ENCODE results near the gene CYP2R1.

The CYP2R1 gene, protein sequence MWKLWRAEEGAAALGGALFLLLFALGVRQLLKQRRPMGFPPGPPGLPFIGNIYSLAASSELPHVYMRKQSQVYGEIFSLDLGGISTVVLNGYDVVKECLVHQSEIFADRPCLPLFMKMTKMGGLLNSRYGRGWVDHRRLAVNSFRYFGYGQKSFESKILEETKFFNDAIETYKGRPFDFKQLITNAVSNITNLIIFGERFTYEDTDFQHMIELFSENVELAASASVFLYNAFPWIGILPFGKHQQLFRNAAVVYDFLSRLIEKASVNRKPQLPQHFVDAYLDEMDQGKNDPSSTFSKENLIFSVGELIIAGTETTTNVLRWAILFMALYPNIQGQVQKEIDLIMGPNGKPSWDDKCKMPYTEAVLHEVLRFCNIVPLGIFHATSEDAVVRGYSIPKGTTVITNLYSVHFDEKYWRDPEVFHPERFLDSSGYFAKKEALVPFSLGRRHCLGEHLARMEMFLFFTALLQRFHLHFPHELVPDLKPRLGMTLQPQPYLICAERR

DNA sequence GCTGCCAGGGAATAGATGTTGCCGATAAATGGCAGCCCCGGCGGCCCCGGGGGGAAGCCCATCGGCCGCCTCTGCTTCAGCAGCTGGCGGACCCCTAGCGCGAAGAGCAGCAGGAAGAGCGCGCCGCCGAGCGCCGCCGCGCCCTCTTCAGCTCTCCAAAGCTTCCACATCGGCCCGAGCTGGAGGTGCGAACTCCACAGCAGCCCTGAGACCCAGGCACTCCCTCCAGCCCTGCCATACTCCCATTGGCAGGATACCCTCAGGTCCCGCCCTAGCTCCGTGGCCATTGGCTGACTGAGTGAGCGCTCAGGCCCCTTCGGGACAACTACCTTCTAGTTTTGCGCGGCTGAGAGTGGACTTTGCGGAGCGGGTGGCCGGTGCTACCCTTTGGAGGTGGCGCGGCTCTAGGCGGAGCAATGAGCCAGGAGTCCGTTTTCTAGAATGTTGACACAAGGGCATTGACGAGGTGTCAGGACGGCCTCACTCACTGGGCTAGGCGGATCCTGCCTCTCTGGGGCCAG, at the start of gene CYP2R1:
TSS of gene CYP2R1 (minus strand) at position 196 of the 521 bp plus-strand sequence. CDS start at position 170, 26 bp downstream.
- DNase-seq (ENCODE audit: low spot score): peak; percentile 89

DNA sequence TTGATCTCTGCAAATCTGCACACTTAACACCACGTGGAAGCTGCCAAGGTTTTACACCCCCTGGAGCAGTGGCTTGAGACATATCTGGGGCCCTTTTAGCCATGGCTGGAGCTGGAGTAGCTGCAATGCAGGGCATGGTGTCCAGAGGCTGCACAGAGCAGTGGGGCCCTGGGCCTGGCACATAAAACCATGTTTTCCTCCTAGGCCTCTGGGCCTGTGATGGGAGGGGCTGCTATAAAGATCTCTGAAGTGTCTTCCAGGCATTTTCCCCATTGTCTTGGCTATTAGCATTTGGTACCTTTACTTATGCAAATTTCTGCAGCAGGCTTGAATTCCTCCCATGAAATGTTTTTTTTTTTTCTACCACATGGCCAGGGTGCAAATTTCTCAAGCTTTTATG, 46.9 kb upstream of the CYP2R1 start:
- no peak for DNase-seq (ENCODE audit: low spot score)

DNA sequence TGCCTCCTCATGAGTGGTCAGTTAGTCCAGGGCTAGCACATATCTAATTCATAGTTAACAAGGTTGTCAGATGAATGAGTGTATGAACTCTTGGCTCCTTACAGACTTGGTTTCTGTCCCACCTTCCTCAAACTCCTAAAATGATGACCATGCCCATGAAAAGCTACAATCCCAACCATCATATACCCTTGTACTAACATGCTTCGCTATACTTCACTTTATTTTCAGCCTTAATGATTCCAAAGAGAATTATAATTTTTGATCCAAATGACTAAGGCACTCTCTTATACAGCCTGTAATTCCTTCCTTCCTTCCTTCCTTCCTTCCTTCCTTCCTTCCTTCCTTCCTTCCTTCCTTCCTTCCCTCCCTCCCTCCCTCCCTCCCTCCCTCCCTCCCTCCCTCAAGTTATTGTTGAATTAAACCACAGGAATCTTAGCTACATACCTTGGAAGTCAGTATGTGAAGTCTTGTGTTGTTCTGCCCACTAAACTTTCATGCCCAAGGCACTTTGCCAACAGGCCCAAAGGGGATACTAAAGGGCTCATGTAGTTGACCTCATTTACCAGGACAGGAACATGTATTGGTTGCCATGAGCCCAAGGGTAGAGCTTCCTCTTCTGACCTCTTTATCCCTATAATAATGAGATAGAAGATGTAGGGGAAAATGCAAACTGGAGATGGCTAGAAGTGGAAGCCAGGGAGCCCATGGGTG, 42.8 kb upstream of the CYP2R1 start:
- DNase-seq (ENCODE audit: low spot score): no peak

DNA sequence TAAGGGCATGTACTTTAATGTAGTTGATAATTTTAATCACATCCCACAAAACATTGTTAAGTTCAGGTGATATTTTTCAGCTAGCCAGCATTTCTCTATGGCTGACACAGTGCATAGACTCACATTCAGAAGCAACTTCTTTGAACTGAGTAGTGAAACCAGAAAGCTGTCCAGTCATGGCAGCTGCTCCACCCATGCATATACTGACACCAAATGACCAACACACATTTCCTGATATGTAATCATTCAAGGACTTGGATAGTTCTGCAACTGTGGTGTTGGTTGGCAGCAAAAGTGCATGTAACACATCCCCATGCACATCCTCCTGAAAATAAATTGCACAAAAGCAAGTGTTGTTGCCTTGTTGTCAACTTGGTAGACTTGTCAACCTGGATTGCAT, 40.4 kb upstream of the CYP2R1 start:
- DNase-seq (ENCODE audit: low spot score): no peak

DNA sequence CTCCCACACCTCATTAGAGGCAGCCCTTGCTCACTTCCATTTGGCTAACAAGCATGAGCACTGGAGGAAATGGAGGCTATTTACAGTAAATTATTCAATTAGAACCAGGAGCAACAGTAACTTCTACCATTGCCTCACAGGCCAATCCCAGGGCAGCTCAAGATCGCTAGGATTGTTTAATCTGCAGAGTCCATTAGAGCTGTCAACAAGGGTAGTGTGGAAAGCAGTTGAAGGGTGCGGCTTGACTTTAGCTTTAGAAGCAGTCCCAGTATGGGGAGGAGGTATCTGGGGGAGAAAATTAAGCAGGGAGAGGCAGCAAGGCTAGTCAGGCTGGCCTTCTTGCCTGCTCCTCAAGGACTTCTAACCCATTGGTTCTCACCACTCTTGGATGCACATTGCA, 38.3 kb upstream of the CYP2R1 start:
- DNase-seq (ENCODE audit: low spot score): no peak

DNA sequence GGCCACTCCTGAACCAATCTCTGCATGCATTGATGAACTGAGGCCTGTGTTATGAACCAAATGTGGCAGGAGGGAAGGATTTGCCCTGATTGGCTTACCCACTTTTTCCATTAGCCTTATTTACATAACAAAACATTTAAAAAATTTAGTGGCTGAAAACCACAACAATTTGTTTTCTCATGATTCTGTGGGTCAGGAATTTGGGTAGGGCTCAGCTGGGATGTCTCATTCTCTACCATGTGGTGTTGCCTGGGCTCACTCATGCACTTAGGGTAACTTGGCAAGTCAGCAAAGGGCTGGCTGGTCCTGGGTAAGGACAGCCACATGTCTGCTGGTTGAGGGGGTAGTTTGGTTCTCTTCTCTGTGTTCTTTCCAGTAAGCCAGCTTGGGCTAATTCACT, 35.1 kb upstream of the CYP2R1 start:
- DNase-seq (ENCODE audit: low spot score): no peak

DNA sequence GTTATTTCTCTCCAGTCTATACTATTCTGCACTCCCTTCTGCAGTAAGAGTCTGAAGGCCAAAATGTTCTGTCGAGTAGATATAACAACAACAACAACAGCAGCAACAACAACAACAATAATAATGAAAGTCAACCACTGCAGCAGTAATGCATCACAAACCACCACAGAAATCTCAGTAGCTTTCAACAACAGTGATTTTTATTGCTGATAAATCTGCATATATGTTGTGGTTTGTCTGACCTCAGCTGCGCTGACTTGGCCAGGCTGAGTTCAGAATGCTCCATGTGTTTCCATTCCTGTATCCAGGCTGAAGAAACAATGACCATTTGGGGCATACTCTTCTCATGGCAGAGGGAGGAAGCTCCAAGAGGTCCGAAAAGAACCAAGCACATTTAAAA, 32.3 kb upstream of the CYP2R1 start:
- no peak for DNase-seq (ENCODE audit: low spot score)

DNA sequence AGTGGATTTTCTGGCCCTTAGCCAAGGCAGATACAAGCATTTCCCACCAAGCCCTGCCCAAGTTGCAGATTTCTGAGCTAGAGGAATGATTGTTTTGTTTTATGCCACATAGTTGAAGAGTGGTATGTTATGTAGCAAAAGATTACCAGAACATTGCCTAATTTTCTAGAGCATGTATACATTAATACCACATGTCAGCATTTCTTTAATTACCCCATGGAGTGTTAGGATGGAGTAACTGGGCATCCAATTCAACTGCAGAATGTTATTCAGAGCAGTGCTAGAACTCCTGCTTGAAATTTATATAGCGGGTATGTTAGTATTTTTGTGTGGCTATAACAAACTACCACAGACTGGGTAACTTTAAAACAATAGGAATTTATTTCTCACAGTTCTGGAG, 24.4 kb upstream of the CYP2R1 start:
- DNase-seq (ENCODE audit: low spot score): no peak

DNA sequence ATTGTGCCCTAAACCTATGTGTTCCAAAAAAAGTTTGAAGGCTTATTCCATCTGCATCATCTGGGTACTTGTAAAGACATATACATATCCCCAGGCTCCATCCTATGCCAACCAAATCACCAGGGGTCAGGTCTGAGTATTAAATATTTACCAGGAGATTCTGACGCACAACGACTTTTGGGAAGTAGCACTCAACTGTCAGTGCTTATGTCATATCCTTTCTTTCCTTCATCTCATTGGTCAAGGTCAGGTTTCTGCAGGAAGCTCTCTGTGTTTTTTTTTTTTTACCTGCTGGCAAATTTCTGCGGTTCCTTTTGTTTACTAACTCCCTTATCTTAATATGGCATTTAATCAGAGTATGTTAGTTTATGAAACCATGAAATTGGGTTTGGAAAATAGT, 22.5 kb upstream of the CYP2R1 start:
- DNase-seq (ENCODE audit: low spot score): no peak

DNA sequence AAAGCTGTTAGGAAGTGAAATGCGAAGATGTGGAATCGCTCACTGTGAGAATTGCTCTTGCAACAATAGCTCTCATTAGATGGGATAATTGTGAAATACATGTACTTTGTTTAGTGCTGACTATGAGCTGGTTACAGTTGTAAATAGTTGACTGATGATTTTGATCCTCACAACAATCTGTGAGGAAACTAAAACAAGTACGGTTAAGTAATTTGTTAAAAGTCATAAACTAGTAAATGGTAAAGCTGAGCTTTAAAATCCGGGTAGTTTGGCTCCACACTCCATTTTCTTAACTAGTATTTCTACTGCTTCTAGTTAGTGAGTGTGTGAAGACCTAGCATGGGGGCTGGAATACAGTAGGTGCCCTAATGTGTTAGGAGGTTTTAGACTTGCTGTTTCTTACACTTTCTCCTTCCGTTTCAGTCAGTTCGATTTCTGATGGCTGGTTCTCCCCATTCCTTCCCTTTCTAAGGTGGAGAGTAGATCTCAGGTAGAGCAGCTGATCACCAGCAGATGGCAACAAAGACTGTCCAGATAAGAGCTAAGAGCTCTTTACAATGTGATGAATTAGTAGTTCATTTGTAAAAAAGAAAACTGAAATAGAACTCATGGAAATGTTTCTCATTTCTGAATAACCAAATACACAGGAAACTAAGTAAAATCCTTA, 16.3 kb upstream of the CYP2R1 start:
- no peak for DNase-seq (ENCODE audit: low spot score)

DNA sequence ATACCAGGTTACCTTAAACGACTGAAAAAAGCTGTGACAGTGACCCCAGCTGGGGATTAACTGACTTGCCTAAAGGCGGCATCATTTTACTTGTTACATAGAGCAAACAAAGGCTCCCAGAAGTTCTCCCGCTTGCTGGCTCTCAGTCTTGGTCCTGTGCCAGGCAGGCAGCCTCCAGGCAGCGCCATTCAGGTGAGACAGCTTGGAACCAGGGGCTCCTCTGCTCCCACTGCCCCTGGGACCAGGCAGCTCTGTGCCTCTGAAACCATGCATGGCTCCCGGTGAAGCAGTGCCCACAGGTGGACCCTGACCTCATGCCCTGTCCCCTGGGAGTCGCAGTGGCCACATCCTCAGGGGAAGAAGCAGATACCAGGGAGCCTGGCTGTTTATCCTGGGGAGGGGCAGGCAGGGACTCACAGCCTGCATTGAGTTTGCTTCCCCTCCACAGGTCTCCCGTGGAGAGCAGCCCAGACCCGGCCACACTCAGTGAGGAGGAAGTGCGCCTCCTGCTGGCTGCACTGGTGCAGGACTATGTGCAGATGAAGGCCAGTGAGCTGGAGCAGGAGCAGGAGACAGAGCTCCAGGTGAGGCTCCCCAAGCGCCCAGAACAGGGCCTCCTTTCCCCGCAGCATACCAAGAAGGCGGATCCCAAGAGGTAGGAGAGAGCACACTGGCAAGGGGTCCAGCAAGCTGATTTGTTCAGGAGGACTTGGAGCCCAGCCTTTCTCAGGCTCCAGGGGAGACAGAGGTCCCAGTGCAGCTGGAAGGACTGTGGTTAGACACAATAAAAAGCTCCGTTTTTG, 15.6 kb upstream of the CYP2R1 start:
- DNase-seq (ENCODE audit: low spot score): no peak

DNA sequence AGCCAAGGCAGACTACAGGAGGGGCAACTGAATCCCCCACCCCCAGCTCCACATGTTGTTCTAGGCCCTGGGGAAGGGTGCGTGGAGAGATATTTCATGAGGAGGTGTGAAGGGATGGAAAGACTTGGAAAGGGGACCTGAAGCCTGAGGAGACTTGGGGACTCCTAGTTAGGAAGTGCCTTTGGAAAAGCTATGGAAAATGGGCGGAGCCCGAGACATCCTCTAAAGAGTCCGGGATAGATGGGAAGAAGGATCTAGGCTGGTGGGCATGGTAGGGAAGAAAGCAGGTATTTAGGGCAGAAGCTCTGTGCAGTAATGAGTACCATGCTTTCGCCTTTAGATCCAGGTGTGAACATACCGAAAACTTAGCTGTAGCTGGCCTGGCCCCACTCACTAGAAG, 15.0 kb upstream of the CYP2R1 start:
- no peak for DNase-seq (ENCODE audit: low spot score)

DNA sequence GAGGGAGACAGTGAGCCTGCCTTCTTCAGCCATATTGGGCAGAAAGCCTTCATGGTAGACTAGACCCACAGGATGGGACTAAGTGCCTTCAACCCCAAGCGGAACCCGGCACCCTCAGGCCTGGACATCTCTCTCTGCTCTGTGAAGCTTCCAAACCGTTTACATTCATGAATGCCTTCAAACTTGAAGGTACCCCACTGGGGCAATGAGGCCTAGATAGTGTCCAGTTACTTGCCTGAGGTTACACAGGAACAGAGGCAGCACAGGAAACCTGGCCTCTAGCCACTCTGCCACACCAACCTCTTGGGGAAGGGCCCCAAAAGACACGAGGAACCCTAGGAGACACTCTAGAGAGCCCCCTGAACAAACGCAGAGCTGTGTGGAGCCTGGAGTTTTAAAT, 14.5 kb upstream of the CYP2R1 start:
- DNase-seq (ENCODE audit: low spot score): no peak

DNA sequence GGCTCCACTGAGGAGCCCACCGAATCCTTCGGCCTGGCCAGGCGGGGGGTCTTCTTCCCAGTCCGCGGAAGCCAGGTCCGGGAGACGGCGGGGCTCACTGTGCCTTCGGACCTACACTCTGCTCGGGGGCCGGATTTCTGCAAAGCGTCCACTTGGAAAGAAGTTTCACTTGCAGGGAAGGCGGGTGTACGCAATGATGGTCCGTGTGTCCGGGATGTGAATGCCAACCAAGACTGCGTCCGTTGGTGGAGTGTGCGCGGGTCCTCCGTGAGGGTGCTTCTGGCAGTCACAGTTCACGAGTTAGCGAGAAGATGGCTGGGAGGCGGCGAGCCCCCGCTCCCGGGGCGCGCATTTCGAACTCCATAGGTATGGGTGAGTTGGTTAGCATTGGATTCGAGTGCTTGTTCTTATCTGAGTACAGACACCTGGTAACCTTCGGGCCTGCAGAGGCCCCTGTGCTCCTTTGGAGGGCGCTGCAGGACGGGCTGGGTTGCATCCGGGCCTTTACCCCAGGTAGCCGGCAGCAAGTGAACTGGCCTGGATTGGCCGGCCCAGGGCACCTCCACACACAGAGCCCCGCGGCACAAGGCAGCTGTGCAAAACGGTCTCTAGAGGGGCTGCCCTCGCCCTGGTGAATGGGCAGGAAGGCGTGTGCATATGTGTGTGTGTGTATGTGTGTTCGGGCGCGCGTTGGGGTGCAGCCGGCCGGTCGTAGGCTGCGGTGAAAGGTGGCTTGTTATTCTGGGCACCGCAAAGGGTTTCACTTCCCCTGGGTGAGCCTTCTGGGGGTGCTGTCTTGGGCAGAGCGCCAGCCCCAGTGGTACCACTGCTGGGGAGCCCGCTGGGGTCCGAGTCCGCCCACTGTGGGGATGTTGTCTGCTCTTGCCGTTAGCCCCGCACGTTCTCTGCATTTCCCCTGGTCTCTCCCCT, 13.3 kb upstream of the CYP2R1 start:
- DNase-seq (ENCODE audit: low spot score): peak; percentile 71

DNA sequence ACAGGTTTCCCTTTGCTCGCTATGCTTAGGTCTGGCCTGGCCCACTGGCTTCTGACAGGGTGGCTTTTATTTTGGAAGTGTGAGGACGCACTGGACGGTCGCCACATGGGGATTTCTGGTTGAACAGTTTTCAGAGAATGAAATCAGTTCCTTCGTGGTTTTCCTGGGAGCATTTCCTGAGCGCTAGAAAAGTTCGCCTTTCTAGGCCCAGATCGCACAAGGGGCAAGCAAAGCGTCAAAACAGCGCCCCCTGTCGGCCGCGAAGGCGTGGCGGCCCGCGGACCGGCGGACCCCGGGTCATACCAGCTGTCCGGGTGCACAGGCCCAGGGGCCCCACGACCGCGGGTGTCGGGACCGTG, 12.7 kb upstream of the CYP2R1 start:
- peak; percentile 43 for DNase-seq (ENCODE audit: low spot score)

DNA sequence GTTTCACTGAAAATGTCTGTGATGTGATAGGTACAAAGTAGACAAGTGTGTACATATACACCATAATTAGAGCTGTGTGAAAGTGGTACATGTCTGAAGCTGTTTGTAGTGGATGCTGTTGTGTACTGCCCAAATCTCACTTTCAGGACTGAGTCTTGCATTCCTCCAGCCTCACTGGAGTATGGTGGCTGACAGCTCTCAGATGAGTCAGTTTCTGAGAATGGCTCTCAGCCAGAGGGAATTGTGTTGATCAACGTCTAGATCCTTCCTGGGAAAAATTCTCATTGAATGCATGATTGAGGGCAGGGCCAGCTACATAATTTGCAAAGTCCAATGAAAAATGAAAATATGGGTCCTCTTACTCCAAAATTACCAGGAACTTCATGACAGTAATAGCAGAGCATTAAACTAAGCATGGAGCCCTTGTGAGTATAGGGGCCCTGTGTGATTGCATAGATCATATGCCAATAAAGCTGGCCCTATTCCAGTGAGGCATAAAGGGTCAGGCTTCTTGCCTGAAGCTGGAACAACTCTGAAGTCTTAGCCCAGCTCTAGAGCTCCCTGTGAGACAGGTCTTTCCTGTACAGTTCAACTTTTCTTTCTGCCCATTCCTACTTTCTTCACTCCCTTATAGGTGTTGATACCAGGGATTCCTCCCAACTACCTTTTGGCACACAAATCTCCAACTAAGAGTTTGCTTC, 10.8 kb upstream of the CYP2R1 start:
- DNase-seq (ENCODE audit: low spot score): no peak

DNA sequence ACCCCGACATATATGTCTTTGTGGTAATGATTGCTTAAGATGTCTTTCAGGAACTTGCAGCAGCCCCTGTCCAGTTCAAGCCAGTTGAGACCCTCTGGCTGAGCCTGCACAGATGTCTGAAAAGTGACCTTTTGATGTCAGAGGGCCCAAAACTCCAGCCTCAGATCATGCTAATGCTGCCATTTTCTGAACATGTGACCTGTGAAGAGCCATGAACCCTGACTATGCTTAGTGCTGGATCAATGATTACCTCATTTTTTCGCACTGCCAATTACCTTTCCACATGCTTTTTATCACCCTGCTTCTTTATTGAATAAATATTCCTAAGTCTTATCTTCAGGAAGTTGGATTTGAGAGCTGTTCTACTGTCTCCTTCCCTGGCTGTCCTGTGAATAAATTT, 6.9 kb upstream of the CYP2R1 start:
- DNase-seq (ENCODE audit: low spot score): no peak

DNA sequence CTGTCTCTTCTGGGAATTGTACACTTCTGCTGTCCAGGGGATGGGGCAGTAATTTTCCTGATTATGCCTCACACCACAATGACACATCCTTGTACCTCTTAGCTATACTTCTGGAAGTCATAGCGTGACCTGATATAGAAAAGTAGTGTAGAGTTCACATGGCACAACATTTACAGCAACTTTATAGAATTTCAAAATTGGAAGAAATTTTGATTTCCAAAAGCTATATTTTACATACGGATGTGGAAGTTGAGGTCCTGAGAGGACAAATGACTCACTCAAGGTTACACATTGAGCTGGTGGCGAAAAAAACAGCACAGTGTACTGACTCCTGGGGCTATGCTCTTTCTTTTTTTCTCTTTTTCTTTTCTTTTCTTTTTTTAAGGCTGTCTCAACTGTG, 6.3 kb upstream of the CYP2R1 start:
- DNase-seq (ENCODE audit: low spot score): no peak

DNA sequence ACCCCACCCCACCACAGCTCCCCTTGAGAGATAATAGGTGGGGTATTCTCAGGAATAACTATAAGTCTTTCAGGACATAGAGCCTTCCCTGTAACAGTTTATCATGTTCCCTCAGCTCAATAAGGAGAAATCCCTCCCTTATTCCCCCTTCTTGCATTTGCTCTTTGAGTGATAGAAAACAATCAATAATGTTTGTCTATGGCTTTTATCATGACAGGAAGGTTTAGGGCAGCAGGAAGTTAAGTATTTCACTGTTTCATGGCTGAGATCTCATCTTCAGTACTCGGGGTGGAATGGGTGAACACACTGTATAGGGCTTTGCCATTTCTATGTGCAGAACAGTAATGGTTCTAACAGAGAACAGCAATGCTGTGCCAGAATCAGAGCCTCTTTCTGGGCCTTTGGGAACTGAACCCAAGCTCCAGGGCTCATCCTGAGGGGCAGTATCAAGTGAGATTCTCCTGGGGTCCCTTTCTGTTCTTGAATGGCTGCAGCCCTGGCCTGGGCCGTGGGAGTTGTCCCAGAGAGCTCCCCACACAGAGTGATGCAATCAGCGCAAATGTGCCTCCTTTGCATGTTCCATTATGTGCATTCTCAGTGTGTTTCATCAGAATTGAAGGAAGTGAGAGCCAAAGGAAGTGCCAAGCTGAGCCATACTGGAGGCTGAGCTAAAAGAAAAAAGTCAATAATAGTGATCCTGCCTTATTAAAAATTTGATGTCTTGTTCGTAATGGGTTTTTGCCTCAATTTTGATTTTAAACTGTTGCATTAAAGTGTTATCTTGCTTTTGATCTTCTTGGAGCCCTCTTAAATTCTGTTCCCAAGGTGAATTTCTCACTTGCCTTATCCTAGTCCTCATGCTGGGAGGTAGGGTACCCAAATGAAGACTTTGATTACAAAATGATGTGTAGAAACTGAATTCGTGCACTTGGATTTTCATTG, 2.9 kb upstream of the CYP2R1 start:
- DNase-seq (ENCODE audit: low spot score): no peak

Data from HuH-7.5 (cell line).